Mesenchymal stem cell (in vitro differentiated cells and primary cell): ENCODE results near the gene SPDYC.

Experiments used
- DNase-seq: peaks from one replicate; pipeline ENCODE4 v3.0.0-alpha.2; 2013
- H2AFZ ChIP-seq: one replicate; pipeline ENCODE4 v1.6.1; 2013; ENCODE audit warnings: low read depth, mild to moderate bottlenecking, control low read depth, inconsistent platforms, low read length, moderate library complexity
- H2AK5ac ChIP-seq: 2 replicates; pipeline ENCODE4 v1.6.1; 2013; ENCODE audit warnings: low read length, moderate library complexity, mild to moderate bottlenecking, inconsistent platforms; ENCODE audit not compliant: severe bottlenecking
- H2BK120ac ChIP-seq: one replicate; pipeline ENCODE4 v1.6.1; 2013; ENCODE audit warnings: low read depth, mild to moderate bottlenecking, inconsistent platforms, low read length, moderate library complexity
- H2BK12ac ChIP-seq, 2 experiments: one replicate each; pipeline ENCODE4 v1.6.1; 2013; ENCODE audit warnings: inconsistent platforms in 2 of 2, low read length in 2 of 2, mild to moderate bottlenecking in 2 of 2, moderate library complexity in 2 of 2, control low read depth in 1 of 2
- H2BK15ac ChIP-seq: one replicate; pipeline ENCODE4 v1.6.1; 2013; ENCODE audit warnings: mild to moderate bottlenecking, low read depth, inconsistent platforms; ENCODE audit not compliant: poor library complexity, severe bottlenecking
- H2BK5ac ChIP-seq: 2 replicates; pipeline ENCODE4 v1.6.1; 2013; ENCODE audit warnings: low read depth, mild to moderate bottlenecking, low read length, control low read depth, inconsistent platforms; ENCODE audit not compliant: poor library complexity, severe bottlenecking
- H3K14ac ChIP-seq, 2 experiments: one replicate each; pipeline ENCODE4 v1.6.1; 2013; ENCODE audit warnings: inconsistent platforms in 2 of 2, low read length in 2 of 2, control low read depth in 1 of 2, mild to moderate bottlenecking in 1 of 2, moderate library complexity in 1 of 2
- H3K18ac ChIP-seq, 2 experiments: one replicate each; pipeline ENCODE4 v1.6.1; 2013; ENCODE audit warnings: inconsistent platforms in 2 of 2, low read length in 2 of 2, control low read depth in 1 of 2, low read depth in 1 of 2, mild to moderate bottlenecking in 1 of 2
- H3K23ac ChIP-seq, 2 experiments: one replicate each; pipeline ENCODE4 v1.6.1; 2013; ENCODE audit warnings: inconsistent platforms in 2 of 2, low read length in 2 of 2, mild to moderate bottlenecking in 2 of 2, moderate library complexity in 2 of 2, control low read depth in 1 of 2
- H3K27ac ChIP-seq: 2 replicates; pipeline ENCODE4 v1.5.1; 2013; ENCODE audit warnings: mild to moderate bottlenecking, moderate library complexity, low read length, control low read depth, inconsistent platforms; ENCODE audit not compliant: poor library complexity, severe bottlenecking
- H3K27me3 ChIP-seq, 2 experiments: 2 replicates each; pipeline versions ENCODE4 v1.6.1 to v1.7.0; 2013; ENCODE audit warnings: low read length in 2 of 2, mild to moderate bottlenecking in 2 of 2, moderate library complexity in 2 of 2, control low read depth in 1 of 2, inconsistent platforms in 1 of 2; ENCODE audit not compliant: control insufficient read depth in 1 of 2, insufficient read depth in 1 of 2
- H3K36me3 ChIP-seq, 2 experiments: 2 replicates each; pipeline versions ENCODE4 v1.6.1 to v1.7.0; 2013; ENCODE audit warnings: low read length in 2 of 2, control low read depth in 1 of 2, inconsistent platforms in 1 of 2, low read depth in 1 of 2, mild to moderate bottlenecking in 1 of 2; ENCODE audit not compliant: insufficient read depth in 2 of 2, control insufficient read depth in 1 of 2
- H3K4ac ChIP-seq, 2 experiments: one replicate each; pipeline ENCODE4 v1.6.1; 2013; ENCODE audit warnings: inconsistent platforms in 2 of 2, low read length in 2 of 2, mild to moderate bottlenecking in 2 of 2, moderate library complexity in 2 of 2, control low read depth in 1 of 2, low read depth in 1 of 2
- H3K4me1 ChIP-seq: 2 replicates; pipeline ENCODE4 v1.6.1; 2013; ENCODE audit warnings: low read depth, low read length, control low read depth; ENCODE audit not compliant: control insufficient read depth, insufficient read depth
- H3K4me2 ChIP-seq: 2 replicates; pipeline ENCODE4 v1.6.1; 2013; ENCODE audit warnings: low read length, mild to moderate bottlenecking, inconsistent platforms; ENCODE audit not compliant: poor library complexity, severe bottlenecking
- H3K4me3 ChIP-seq, 2 experiments: 2 replicates each; pipeline versions ENCODE4 v1.5.1 to v1.7.0; 2013; ENCODE audit warnings: low read length in 2 of 2, mild to moderate bottlenecking in 2 of 2, control low read depth in 1 of 2, low read depth in 1 of 2; ENCODE audit not compliant: insufficient read depth in 1 of 2
- H3K79me1 ChIP-seq: replicated peaks from 2 replicates; pipeline ENCODE4 v1.6.1; 2013; ENCODE audit warnings: mild to moderate bottlenecking, control low read depth, low read length, inconsistent platforms; ENCODE audit not compliant: poor library complexity, severe bottlenecking
- H3K9ac ChIP-seq: 2 replicates; pipeline ENCODE4 v1.7.0; 2013; ENCODE audit warnings: mild to moderate bottlenecking, low read length, moderate library complexity
- H3K9me3 ChIP-seq: 2 replicates; pipeline ENCODE4 v1.7.0; 2013; ENCODE audit warnings: mild to moderate bottlenecking, low read length; ENCODE audit not compliant: control insufficient read depth
- H4K8ac ChIP-seq: one replicate; pipeline ENCODE4 v1.6.1; 2013; ENCODE audit warnings: inconsistent platforms, mild to moderate bottlenecking, low read length, moderate library complexity
- H4K91ac ChIP-seq: one replicate; pipeline ENCODE4 v1.6.1; 2013; ENCODE audit warnings: mild to moderate bottlenecking, low read length, inconsistent platforms
- WGBS: methylation state at CpG from one replicate; pipeline ENCODE4 v1.1.7; 2013; ENCODE audit warnings: mixed read lengths; 5-methylcytosine and 5-hydroxymethylcytosine counted together

The SPDYC gene

GRCh38 chr11:65205602-65205967 lies 35.6 kb downstream of the SPDYC start:
- Histone ChIP-seq H3K9me3 (no peaks in the 10 kb centered on the region), H3K14ac (no peak overlapping the region), H3K4me1 (peaks cover 4% of the 10 kb centered on the region), H3K27me3 (no peaks in the 10 kb centered on the region), H3K9ac (no peak overlapping the region), H3K4ac (no peak overlapping the region), H4K91ac (no peak overlapping the region), H2AFZ (no peak overlapping the region), H2BK120ac (no peak overlapping the region), H4K8ac (no peak overlapping the region), H2AK5ac (no peak overlapping the region), H2BK12ac (no peak overlapping the region), H2BK5ac (no peak overlapping the region), H3K4me2 (no peak overlapping the region), H3K18ac (no peak overlapping the region), H3K4me3 (no peak overlapping the region), H3K36me3 (peaks cover 70 to 74% of the 10 kb centered on the region in 2 experiments), H2BK15ac (no peak overlapping the region), H3K79me1 (peaks cover 12% of the 10 kb centered on the region), H3K27ac (no peak overlapping the region), H3K23ac (no peak overlapping the region)
- DNase-seq = no peak
- 85% methylated on average over 3 of the region's 3 CpGs for WGBS

- Histone ChIP-seq H3K14ac (no peak overlapping the region), H4K8ac (no peak overlapping the region), H2BK12ac (no peak overlapping the region), H3K4me2 (no peak overlapping the region), H2BK5ac (no peak overlapping the region), H2AK5ac (no peak overlapping the region), H2AFZ (no peak overlapping the region), H3K4ac (no peak overlapping the region), H3K9me3 (no peaks in the 10 kb centered on the region), H3K4me1 (peaks cover 4% of the 10 kb centered on the region), H3K4me3 (no peak overlapping the region), H3K79me1 (peaks cover 12% of the 10 kb centered on the region), H3K23ac (no peak overlapping the region), H2BK120ac (no peak overlapping the region), H3K18ac (no peak overlapping the region), H2BK15ac (no peak overlapping the region), H3K27me3 (no peaks in the 10 kb centered on the region), H3K27ac (no peak overlapping the region), H3K36me3 (peaks cover 73 to 82% of the 10 kb centered on the region in 2 experiments), H4K91ac (no peak overlapping the region), H3K9ac (no peak overlapping the region)
- WGBS = 93% methylated on average over 17 of the region's 17 CpGs
- DNase-seq = no peak
Observed at GRCh38 chr11:65206441-65206841, 36.4 kb downstream of the SPDYC start.

GRCh38 chr11:65206901-65207300 lies 36.9 kb downstream of the SPDYC start:
- no peak overlapping the region for H3K18ac ChIP-seq
- H3K9me3 ChIP-seq = no peaks in the 10 kb centered on the region
- H3K4me3 ChIP-seq = no peak overlapping the region
- peaks cover 12% of the 10 kb centered on the region for H3K79me1 ChIP-seq
- no peak overlapping the region for H3K4me2 ChIP-seq
- no peak overlapping the region for H3K9ac ChIP-seq
- no peak overlapping the region for H3K4ac ChIP-seq
- DNase-seq = no peak
- no peak overlapping the region for H2BK5ac ChIP-seq
- no peak overlapping the region for H3K14ac ChIP-seq
- H2BK15ac ChIP-seq = no peak overlapping the region
- no peak overlapping the region for H3K23ac ChIP-seq
- no peak overlapping the region for H2BK12ac ChIP-seq
- H3K4me1 ChIP-seq = peaks cover 4% of the 10 kb centered on the region
- H4K91ac ChIP-seq = no peak overlapping the region
- H2BK120ac ChIP-seq = no peak overlapping the region
- H3K27me3 ChIP-seq = no peaks in the 10 kb centered on the region
- H4K8ac ChIP-seq = no peak overlapping the region
- WGBS = 97% methylated on average over 6 of the region's 7 CpGs
- no peak overlapping the region for H3K27ac ChIP-seq
- H2AFZ ChIP-seq = no peak overlapping the region
- H3K36me3 ChIP-seq = peaks cover 77 to 87% of the 10 kb centered on the region in 2 experiments
- no peak overlapping the region for H2AK5ac ChIP-seq

DNA sequence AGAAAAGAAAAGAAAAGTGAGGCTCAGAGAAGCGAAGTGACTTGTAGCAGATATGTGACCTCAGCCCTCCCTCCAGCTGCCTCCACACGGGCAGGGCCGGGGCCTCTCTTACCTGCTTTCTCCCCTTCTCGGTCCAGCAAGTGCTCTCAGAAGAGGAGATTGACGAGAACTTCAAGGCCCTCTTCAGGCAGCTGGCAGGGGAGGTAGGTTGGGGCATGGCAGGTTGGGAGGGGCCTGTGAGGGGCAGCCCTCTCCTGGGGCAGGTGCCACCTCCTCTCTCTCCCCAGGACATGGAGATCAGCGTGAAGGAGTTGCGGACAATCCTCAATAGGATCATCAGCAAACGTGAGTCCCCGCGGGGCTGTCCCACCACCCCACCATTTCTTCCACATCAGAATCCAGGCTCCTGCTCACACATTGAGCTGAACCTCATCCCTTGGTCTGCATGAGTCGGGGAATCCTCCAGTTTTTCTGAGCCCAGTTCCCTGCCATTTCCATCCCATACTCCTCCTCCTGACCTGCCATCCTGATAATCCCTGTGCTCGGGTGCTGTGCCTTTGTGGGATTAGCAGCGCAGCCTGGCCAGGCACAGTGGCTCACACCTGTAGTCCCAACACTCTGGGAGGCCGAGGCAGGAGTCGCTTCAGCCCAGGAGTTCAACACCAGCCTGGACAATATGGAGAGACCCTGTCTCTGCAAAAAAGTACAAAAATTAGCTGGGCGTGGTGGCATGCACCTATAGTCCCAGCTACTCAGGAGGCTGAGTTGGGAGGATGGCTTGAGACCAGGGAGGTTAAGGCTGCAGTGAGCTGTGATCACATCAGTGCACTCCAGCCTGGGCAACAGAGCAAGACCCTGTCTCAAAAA lies 38.1 kb downstream of the SPDYC start:
- H2BK120ac ChIP-seq = no peak overlapping the region
- DNase-seq = no peak
- no peak overlapping the region for H3K4me2 ChIP-seq
- no peak overlapping the region for H3K9ac ChIP-seq
- peaks cover 7% of the 10 kb centered on the region for H3K4me1 ChIP-seq
- H3K23ac ChIP-seq = no peak overlapping the region
- H3K4me3 ChIP-seq = no peak overlapping the region
- H3K27me3 ChIP-seq = no peaks in the 10 kb centered on the region
- H3K79me1 ChIP-seq = peaks cover 12% of the 10 kb centered on the region
- H3K27ac ChIP-seq = no peak overlapping the region
- no peak overlapping the region for H2BK5ac ChIP-seq
- no peaks in the 10 kb centered on the region for H3K9me3 ChIP-seq
- H3K18ac ChIP-seq = no peak overlapping the region
- no peak overlapping the region for H3K14ac ChIP-seq
- peaks cover 83 to 85% of the 10 kb centered on the region in 2 experiments for H3K36me3 ChIP-seq
- no peak overlapping the region for H2AK5ac ChIP-seq
- no peak overlapping the region for H3K4ac ChIP-seq
- H2BK12ac ChIP-seq = no peak overlapping the region
- no peak overlapping the region for H4K8ac ChIP-seq
- 97% methylated on average over 16 of the region's 16 CpGs for WGBS
- H4K91ac ChIP-seq = no peak overlapping the region
- H2BK15ac ChIP-seq = no peak overlapping the region
- no peak overlapping the region for H2AFZ ChIP-seq
